ENCODE results near the gene STXBP5. TPM values are rescaled to one million over a fixed set of nuclear protein-coding genes. Genes with fewer than 3 reads are reported as not detected.

The STXBP5 gene
- total RNA-seq, 1 experiment from 2014 or later, result 17.9 TPM

DNA sequence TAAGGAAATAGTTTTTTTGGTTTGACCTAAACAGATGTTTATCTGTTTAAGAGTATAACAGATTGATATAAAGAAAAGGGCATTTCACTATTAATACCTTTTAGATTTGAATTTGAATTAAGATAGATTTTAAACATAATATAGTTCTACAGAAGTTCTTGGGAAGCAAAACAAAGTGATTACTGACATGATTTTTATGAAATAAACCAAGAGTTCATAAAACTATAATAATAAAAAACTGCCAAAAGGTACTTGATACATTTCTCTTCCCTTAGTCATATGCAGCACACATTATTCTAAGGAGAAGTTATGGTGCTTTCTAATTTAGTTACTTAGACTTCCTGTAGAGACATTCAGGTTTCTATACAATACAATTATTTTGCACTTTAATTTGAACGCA lies 9.6 kb downstream of the STXBP5 start:
- Mint-ChIP-seq H3K9me3 (ENCODE audit: unreplicated experiment) (no peaks in the 10 kb centered on the region), H3K36me3 (ENCODE audit: insufficient read depth, unreplicated experiment) (no peaks in the 10 kb centered on the region), H3K4me1 (ENCODE audit: low read depth, unreplicated experiment) (no peaks in the 10 kb centered on the region), H3K27me3 (ENCODE audit: insufficient read depth, unreplicated experiment) (no peaks in the 10 kb centered on the region), H3K27ac (ENCODE audit: unreplicated experiment) (no peak overlapping the region), H3K4me3 (ENCODE audit: unreplicated experiment) (no peak overlapping the region)
- BruUV-seq (replicated peaks), result no TSS peak
- Histone ChIP-seq H3K4me3 (ENCODE audit: low read depth, low read length) (no peak overlapping the region), H3K9me3 (no peaks in the 10 kb centered on the region), H3K4me1 (no peaks in the 10 kb centered on the region), H3K36me3 (ENCODE audit: control insufficient read depth, insufficient read depth, low read length) (no peaks in the 10 kb centered on the region), H3K27me3 (replicated peaks; ENCODE audit: control insufficient read depth, insufficient read depth, low read length) (no peaks in the 10 kb centered on the region)
- no peak for DNase-seq
- POLR2A ChIA-PET, result no interaction called here
- intact Hi-C loops (cut with micrococcal nuclease; ENCODE audit: unreplicated experiment), result no loop called here
- TF ChIP-seq, protein P1, sequence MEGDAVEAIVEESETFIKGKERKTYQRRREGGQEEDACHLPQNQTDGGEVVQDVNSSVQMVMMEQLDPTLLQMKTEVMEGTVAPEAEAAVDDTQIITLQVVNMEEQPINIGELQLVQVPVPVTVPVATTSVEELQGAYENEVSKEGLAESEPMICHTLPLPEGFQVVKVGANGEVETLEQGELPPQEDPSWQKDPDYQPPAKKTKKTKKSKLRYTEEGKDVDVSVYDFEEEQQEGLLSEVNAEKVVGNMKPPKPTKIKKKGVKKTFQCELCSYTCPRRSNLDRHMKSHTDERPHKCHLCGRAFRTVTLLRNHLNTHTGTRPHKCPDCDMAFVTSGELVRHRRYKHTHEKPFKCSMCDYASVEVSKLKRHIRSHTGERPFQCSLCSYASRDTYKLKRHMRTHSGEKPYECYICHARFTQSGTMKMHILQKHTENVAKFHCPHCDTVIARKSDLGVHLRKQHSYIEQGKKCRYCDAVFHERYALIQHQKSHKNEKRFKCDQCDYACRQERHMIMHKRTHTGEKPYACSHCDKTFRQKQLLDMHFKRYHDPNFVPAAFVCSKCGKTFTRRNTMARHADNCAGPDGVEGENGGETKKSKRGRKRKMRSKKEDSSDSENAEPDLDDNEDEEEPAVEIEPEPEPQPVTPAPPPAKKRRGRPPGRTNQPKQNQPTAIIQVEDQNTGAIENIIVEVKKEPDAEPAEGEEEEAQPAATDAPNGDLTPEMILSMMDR (IDR thresholded peaks at IDR 0.05; ENCODE audit: insufficient read depth in 1 of 2, low read depth in 1 of 2, low read length in 1 of 2, severe bottlenecking in 1 of 2, unreplicated experiment in 1 of 2), result no peak
- CTCF ChIA-PET, result no interaction called here

- H3K9me3 Mint-ChIP-seq (ENCODE audit: unreplicated experiment), result no peaks in the 10 kb centered on the region
- Histone ChIP-seq H3K4me3 (ENCODE audit: low read depth, low read length) (no peak overlapping the region), H3K36me3 (ENCODE audit: control insufficient read depth, insufficient read depth, low read length) (no peaks in the 10 kb centered on the region), H3K9me3 (no peaks in the 10 kb centered on the region), H3K4me1 (no peaks in the 10 kb centered on the region), H3K27me3 (replicated peaks; ENCODE audit: control insufficient read depth, insufficient read depth, low read length) (no peaks in the 10 kb centered on the region)
- H3K27ac Mint-ChIP-seq (ENCODE audit: unreplicated experiment), result no peak overlapping the region
- no peak for DNase-seq
- ChIA-PET CTCF (no interaction called here), POLR2A (no interaction called here)
- H3K4me1 Mint-ChIP-seq (ENCODE audit: low read depth, unreplicated experiment), result no peaks in the 10 kb centered on the region
- intact Hi-C loops (cut with micrococcal nuclease; ENCODE audit: unreplicated experiment), result no loop called here
- BruUV-seq (replicated peaks), result no TSS peak
- TF ChIP-seq, protein P1 (IDR thresholded peaks at IDR 0.05; ENCODE audit: insufficient read depth in 1 of 2, low read depth in 1 of 2, low read length in 1 of 2, severe bottlenecking in 1 of 2, unreplicated experiment in 1 of 2), result no peak
- H3K27me3 Mint-ChIP-seq (ENCODE audit: insufficient read depth, unreplicated experiment), result no peaks in the 10 kb centered on the region
- H3K4me3 Mint-ChIP-seq (ENCODE audit: unreplicated experiment), result no peak overlapping the region
- H3K36me3 Mint-ChIP-seq (ENCODE audit: insufficient read depth, unreplicated experiment), result no peaks in the 10 kb centered on the region
Observed at GRCh38 chr6:147214248-147215227, 10.3 kb downstream of the STXBP5 start.

- H3K27ac Mint-ChIP-seq (ENCODE audit: unreplicated experiment), result no peak overlapping the region
- H3K4me1 ChIP-seq, result 0 out of 2 replicates have a peak, but pooled peaks cover 2% of the 10 kb centered on the region
- no TSS peak for BruUV-seq (replicated peaks)
Observed at GRCh38 chr6:147216915-147217314, 12.7 kb downstream of the STXBP5 start.

More at GRCh38 chr6:147216915-147217314, 12.7 kb downstream of the STXBP5 start:
- TF ChIP-seq, protein P1 (IDR thresholded peaks at IDR 0.05; ENCODE audit: insufficient read depth in 1 of 2, low read depth in 1 of 2, low read length in 1 of 2, severe bottlenecking in 1 of 2, unreplicated experiment in 1 of 2), result no peak
- no peaks in the 10 kb centered on the region for H3K36me3 ChIP-seq (ENCODE audit: control insufficient read depth, insufficient read depth, low read length)
- ChIA-PET CTCF (interaction anchor here (1.0 kb wide), 1 partner anchor 315 kb away, joined by 3 read pairs; no protein-coding TSS in a partner anchor), POLR2A (no interaction called here)
- no peak overlapping the region for H3K4me3 ChIP-seq (ENCODE audit: low read depth, low read length)
- DNase-seq, result no peak
- no peaks in the 10 kb centered on the region for H3K9me3 Mint-ChIP-seq (ENCODE audit: unreplicated experiment)
- H3K9me3 ChIP-seq, result no peaks in the 10 kb centered on the region
- no peaks in the 10 kb centered on the region for H3K27me3 ChIP-seq (replicated peaks; ENCODE audit: control insufficient read depth, insufficient read depth, low read length)
- intact Hi-C loops (cut with micrococcal nuclease; ENCODE audit: unreplicated experiment), result no loop called here
- H3K4me3 Mint-ChIP-seq (ENCODE audit: unreplicated experiment), result no peak overlapping the region
- no peaks in the 10 kb centered on the region for H3K27me3 Mint-ChIP-seq (ENCODE audit: insufficient read depth, unreplicated experiment)
- H3K36me3 Mint-ChIP-seq (ENCODE audit: insufficient read depth, unreplicated experiment), result no peaks in the 10 kb centered on the region
- peaks cover 3% of the 10 kb centered on the region for H3K4me1 Mint-ChIP-seq (ENCODE audit: low read depth, unreplicated experiment)

Data from Caco-2 (cell line).